Duodenal mucosa (tissue), 2 donors: Measurements from ENCODE around the gene DHDDS.

Source experiments
- H3K27ac ChIP-seq: one replicate; pipeline ENCODE4 v1.7.0; 2013; ENCODE audit warnings: low read depth, low read length
- H3K27me3 ChIP-seq, 2 donors: one replicate each; pipeline ENCODE4 v1.7.0; 2013; ENCODE audit warnings: low read length in 2 of 2, control low read depth in 1 of 2; ENCODE audit not compliant: insufficient read depth in 2 of 2, control insufficient read depth in 1 of 2
- H3K36me3 ChIP-seq, 2 donors: one replicate each; pipeline ENCODE4 v1.7.0; 2013; ENCODE audit warnings: low read length in 2 of 2, control low read depth in 1 of 2; ENCODE audit not compliant: insufficient read depth in 2 of 2, control insufficient read depth in 1 of 2
- H3K4me1 ChIP-seq, 2 donors: one replicate each; pipeline ENCODE4 v1.7.0; 2013; ENCODE audit warnings: low read length in 2 of 2, control low read depth in 1 of 2; ENCODE audit not compliant: insufficient read depth in 2 of 2, control insufficient read depth in 1 of 2
- H3K4me3 ChIP-seq, 2 donors: one replicate each; pipeline ENCODE4 v1.7.0; 2013; ENCODE audit warnings: low read length in 2 of 2, low read depth in 1 of 2
- H3K9ac ChIP-seq, 2 donors: one replicate each; pipeline ENCODE4 v1.7.0; 2013; ENCODE audit warnings: low read length in 2 of 2, low read depth in 1 of 2
- H3K9me3 ChIP-seq, 2 donors: one replicate each; pipeline ENCODE4 v1.7.0; 2013; ENCODE audit warnings: low read length in 2 of 2, control low read depth in 1 of 2; ENCODE audit not compliant: control insufficient read depth in 1 of 2

DHDDS gene

DNA sequence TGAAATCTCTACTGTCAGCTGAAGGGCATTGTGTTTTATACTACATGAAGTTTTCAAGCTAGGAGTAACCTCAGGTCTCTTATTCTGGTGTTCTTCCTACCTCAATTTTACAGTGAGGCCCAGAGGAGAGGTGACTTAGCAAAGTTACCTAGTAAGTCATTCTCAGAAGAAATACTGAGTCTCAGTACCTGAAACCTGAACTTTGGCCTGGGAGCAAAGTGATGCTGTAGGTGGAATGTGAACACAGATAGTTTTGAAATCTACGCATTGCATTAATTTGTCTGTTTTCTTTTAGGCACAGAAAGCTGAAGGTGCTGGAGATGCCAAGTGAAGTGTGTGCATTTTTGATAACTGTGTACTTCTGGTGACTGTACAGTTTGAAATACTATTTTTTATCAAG is 42.7 kb downstream of the DHDDS start:
- no peaks in the 10 kb centered on the region for H3K9me3 ChIP-seq
- H3K4me1 ChIP-seq, result peaks cover 32% of the 10 kb centered on the region in 2 donors
- no peak overlapping the region for H3K4me3 ChIP-seq
- H3K36me3 ChIP-seq, result peaks cover 15 to 37% of the 10 kb centered on the region in 2 donors
- H3K9ac ChIP-seq, result no peak overlapping the region
- H3K27ac ChIP-seq, result no peak overlapping the region
- no peaks in the 10 kb centered on the region for H3K27me3 ChIP-seq

DNA sequence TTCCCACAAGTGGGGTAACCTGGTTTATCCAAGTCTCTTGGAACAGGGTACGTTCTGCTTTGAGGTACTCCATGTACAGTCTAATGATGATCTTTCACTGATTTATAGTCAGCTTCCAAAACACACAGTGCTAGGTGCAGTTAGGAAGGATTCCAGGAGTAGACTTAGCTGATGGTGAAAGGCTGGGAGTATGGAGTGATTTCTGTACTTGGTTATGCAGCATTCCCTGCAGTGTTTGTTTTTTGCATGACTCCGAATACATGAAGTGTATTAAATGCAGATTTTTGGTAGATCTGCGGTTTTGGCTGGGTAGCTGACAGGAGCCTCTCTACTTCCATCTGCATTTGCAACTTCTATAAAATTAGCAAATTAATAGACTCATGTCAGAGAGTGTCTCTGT is 43.9 kb downstream of the DHDDS start:
- Histone ChIP-seq H3K9me3 (no peaks in the 10 kb centered on the region), H3K4me1 (peaks cover 25 to 27% of the 10 kb centered on the region in 2 donors), H3K36me3 (peaks cover 15 to 37% of the 10 kb centered on the region in 2 donors), H3K27me3 (no peaks in the 10 kb centered on the region), H3K9ac (no peak overlapping the region), H3K4me3 (no peak overlapping the region), H3K27ac (no peak overlapping the region)

DNA sequence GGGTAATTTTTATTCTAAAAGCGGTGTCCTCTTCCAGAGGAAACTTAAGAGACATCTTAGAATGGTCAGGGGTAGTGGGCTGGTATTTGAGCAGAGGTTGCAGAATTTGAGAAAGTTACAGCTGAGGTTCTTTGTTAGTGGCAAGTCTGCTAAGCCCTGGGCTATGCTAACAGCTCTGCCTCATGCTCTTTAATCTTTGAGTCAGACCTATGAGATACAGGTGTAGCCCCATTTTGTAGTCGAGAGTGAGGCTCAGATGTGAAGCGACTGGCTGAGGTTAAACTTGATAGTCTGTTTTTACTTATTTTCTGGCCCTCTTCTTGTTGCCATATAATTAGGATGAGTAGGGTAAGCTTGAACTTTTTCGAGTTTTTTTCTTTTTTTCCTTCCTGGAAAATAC is 44.8 kb downstream of the DHDDS start:
- no peaks in the 10 kb centered on the region for H3K9me3 ChIP-seq
- H3K27me3 ChIP-seq, result no peaks in the 10 kb centered on the region
- H3K27ac ChIP-seq, result no peak overlapping the region
- H3K4me1 ChIP-seq, result peaks cover 16 to 17% of the 10 kb centered on the region in 2 donors
- peaks cover 15 to 40% of the 10 kb centered on the region in 2 donors for H3K36me3 ChIP-seq
- no peak overlapping the region for H3K4me3 ChIP-seq
- H3K9ac ChIP-seq, result no peak overlapping the region

DNA sequence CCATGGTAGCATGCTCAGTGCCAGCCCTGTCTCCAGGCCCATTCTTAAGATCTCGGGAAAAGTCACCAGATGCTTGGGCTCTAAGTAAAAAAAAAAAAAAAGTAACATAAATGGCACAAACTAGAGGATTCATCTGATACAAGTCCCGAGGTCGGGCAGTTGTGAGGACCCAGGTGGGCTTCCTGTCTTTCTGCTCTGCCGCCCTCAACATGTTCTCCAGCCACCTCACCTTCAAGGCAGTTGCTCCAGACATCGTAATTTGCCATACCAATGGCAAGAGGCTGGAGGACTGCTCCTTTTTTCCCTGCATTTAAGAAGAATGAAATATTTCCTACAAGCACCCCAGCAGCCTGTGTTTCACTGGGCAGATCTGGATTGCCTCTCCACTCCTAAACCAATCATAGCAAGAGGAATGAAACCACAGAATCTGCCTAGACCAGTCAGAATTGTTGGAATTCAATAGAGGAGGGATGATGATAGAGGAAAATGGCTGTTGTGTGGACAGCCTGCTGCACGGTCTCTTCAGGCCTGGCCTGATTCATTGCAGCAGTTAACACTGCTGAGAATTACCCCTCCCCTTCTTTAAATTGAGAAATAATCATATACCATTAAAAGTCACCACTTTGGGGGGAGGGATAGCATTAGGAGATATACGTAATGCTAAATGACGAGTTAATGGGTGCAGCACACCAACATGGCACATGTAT is 45.5 kb downstream of the DHDDS start:
- Histone ChIP-seq H3K36me3 (peaks cover 15 to 40% of the 10 kb centered on the region in 2 donors), H3K27ac (no peak overlapping the region), H3K9ac (no peak overlapping the region), H3K27me3 (no peaks in the 10 kb centered on the region), H3K4me3 (no peak overlapping the region), H3K9me3 (no peaks in the 10 kb centered on the region), H3K4me1 (peaks cover 16 to 17% of the 10 kb centered on the region in 2 donors)

DNA sequence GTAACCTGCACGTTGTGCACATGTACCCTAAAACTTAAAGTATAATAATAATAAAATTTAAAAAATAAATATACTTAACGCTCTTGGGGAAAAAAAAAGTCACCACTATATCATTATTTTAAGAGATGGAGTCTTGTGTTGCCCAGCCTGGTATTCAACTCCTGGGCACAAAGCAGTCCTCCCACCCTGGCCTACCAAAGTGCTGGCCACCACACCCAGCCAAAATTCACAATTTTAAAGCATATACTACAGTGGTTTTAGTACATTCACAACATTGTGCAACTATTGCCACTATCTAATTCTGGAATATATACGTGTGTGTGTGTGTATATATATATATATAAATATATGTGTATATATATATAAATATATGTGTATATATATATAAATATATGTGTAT is 46.0 kb downstream of the DHDDS start:
- H3K4me3 ChIP-seq, result no peak overlapping the region
- peaks cover 15 to 40% of the 10 kb centered on the region in 2 donors for H3K36me3 ChIP-seq
- no peak overlapping the region for H3K27ac ChIP-seq
- H3K27me3 ChIP-seq, result no peaks in the 10 kb centered on the region
- H3K9ac ChIP-seq, result no peak overlapping the region
- no peaks in the 10 kb centered on the region for H3K9me3 ChIP-seq
- H3K4me1 ChIP-seq, result peaks cover 16 to 17% of the 10 kb centered on the region in 2 donors

DNA sequence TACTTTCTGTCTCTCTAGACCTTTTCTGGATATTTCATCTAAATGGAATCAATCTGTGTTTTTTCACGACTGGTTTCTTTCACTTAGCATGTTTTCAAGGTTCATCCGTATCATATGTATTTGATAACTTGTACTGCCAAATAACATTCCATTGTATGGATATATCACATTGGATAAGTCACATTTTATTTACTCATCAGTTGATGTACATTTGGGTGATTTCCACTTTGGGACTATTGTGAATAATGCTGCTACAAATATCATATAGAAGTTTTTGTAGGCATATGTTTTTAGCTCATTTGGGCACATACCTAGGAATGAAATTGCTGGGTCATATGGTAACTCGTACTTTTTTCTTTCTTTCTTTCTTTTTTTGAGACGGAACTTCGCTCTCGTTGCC is 46.9 kb downstream of the DHDDS start:
- H3K4me3 ChIP-seq, result no peak overlapping the region
- no peak overlapping the region for H3K27ac ChIP-seq
- peaks cover 9 to 10% of the 10 kb centered on the region in 2 donors for H3K4me1 ChIP-seq
- H3K36me3 ChIP-seq, result peaks cover 12 to 35% of the 10 kb centered on the region in 2 donors
- no peaks in the 10 kb centered on the region for H3K27me3 ChIP-seq
- H3K9me3 ChIP-seq, result no peaks in the 10 kb centered on the region
- H3K9ac ChIP-seq, result no peak overlapping the region

DNA sequence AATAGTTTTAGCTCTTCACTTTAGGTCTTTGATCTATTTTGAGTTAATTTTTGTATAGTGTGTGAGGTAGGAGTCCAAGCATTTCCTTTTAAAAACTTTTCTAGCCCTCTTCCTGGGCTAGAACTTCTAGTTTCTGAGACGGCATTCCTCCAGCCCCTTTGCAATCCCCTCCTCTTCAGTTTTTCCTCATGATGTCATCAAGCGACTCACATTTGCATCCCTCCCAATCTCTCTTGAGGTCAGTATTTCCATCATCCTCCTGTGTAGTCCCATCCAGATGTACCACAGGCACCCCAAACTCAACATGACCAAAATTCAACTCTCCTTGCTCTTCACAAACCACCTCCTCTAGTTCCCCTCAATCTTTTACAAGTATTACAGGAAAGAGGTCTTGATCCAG is 50.8 kb downstream of the DHDDS start:
- Histone ChIP-seq H3K4me3 (no peak overlapping the region), H3K27me3 (no peaks in the 10 kb centered on the region), H3K9me3 (no peaks in the 10 kb centered on the region), H3K36me3 (peaks cover 0 to 3% of the 10 kb centered on the region in 2 donors), H3K4me1 (no peaks in the 10 kb centered on the region), H3K9ac (no peak overlapping the region), H3K27ac (no peak overlapping the region)

DNA sequence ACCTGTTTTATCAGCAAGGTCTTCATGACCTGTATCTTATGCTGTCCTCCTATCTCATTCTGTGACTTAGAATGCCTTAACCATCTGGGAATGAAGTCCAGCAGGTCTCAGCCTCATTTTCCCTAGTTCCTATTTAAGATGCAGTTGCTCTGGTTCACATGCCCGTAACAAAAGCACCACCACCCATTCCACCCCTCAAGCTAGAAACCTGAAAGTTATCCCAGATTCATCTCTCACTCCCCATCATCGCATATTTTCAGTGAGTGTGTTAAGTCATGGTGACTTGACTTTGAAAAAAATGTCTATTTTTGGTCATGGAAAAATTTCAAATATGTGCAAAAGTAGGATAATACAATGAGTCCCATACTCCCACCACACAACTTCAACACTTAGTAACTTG is 51.9 kb downstream of the DHDDS start:
- H3K9me3 ChIP-seq, result no peaks in the 10 kb centered on the region
- no peak overlapping the region for H3K27ac ChIP-seq
- H3K9ac ChIP-seq, result no peak overlapping the region
- H3K4me3 ChIP-seq, result no peak overlapping the region
- H3K36me3 ChIP-seq, result peaks cover 0 to 3% of the 10 kb centered on the region in 2 donors
- H3K27me3 ChIP-seq, result no peaks in the 10 kb centered on the region
- H3K4me1 ChIP-seq, result no peaks in the 10 kb centered on the region

DNA sequence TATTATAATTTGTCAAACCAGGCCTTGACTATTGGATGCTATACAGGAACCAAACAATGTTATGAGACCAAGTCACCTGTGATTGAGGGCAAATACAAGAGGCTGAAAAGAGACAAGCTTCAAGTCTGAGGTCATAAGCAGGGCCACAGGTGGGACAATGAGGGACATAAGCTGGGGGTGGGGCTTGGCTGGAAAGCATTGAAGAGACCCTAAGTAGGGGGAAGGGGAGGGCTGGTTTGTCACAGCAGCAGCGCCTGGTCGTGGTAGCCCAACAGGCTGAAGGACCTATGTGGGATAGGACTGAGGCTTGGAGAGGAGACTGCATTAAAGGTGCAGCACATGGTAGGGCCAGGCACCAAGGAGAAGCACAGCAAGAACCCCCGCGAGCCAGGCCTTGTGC is 58.0 kb downstream of the DHDDS start:
- Histone ChIP-seq H3K9ac (no peak overlapping the region), H3K4me1 (no peaks in the 10 kb centered on the region)

DNA sequence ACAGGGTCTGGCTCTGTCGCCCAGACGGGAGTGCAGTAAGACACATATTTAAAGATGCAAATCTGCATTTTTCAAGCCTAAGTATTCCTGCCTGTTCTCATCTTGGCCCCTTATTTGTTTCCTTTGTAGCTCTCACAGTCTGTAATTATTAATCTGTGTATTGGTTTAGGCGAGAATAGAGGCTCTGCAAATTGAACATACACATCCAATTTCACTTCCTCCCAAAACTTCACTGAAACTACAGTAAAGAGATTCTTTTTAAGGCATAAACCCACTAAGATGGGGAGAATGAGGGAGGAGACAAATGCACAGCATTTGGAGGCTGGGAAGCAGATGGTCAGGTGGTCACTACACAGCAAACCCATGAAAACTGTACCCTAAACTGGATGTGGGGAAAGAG is 61.1 kb downstream of the DHDDS start:
- Histone ChIP-seq H3K36me3 (no peaks in the 10 kb centered on the region), H3K9ac (no peak overlapping the region), H3K4me1 (no peaks in the 10 kb centered on the region), H3K9me3 (no peaks in the 10 kb centered on the region), H3K27ac (no peak overlapping the region), H3K27me3 (no peaks in the 10 kb centered on the region), H3K4me3 (no peak overlapping the region)

More for the DNA sequence above, 58.0 kb downstream of the DHDDS start:
- Histone ChIP-seq H3K4me3 (no peak overlapping the region), H3K27ac (no peak overlapping the region), H3K9me3 (no peaks in the 10 kb centered on the region), H3K27me3 (no peaks in the 10 kb centered on the region), H3K36me3 (no peaks in the 10 kb centered on the region)
